GM12875 (cell line): Measurements from ENCODE around the gene USF2.

Source experiments
- H3K4me3 ChIP-seq: one replicate; pipeline ENCODE4 v1.5.1; 2011; ENCODE audit warnings: low read depth, low read length, control low read depth
- CTCF ChIP-seq: IDR thresholded peaks from 2 replicates; pipeline ENCODE4 v1.5.1; 2011; ENCODE audit warnings: low read depth, mild to moderate bottlenecking, control low read depth, inconsistent platforms, low read length, moderate library complexity, borderline replicate concordance; ENCODE audit not compliant: insufficient read depth

Gene USF2

GRCh38 chr19:35262101-35262761 is 6.5 kb upstream of the USF2 start:
- no peak for TF ChIP-seq CTCF
- H3K4me3 ChIP-seq, result no peak overlapping the region

GRCh38 chr19:35264268-35265125 is 4.3 kb upstream of the USF2 start:
- H3K4me3 ChIP-seq, result no peak overlapping the region

GRCh38 chr19:35265126-35265899 is 3.4 kb upstream of the USF2 start:
- no peak overlapping the region for H3K4me3 ChIP-seq
- TF ChIP-seq CTCF, result no peak

More at GRCh38 chr19:35264268-35265125, 4.3 kb upstream of the USF2 start:
- TF ChIP-seq CTCF, result no peak

- H3K4me3 ChIP-seq, result no peak overlapping the region
- TF ChIP-seq CTCF, result no peak
Observed at GRCh38 chr19:35265900-35266519, 2.8 kb upstream of the USF2 start.

- H3K4me3 ChIP-seq, result peak overlapping the region; percentile 60
- TF ChIP-seq CTCF, result no peak
Observed at GRCh38 chr19:35266520-35267352, 2.0 kb upstream of the USF2 start.

- peak overlapping the region; percentile 60 for H3K4me3 ChIP-seq
- no peak for TF ChIP-seq CTCF
Observed at GRCh38 chr19:35267353-35267817, 1.4 kb upstream of the USF2 start.
